Erythroblast (primary cell): ENCODE results near the gene ZNF813.
"Not testable (repeated sequence)": the region's sequence is repeated elsewhere in the genome, so short reads cannot be mapped to it uniquely, and the experiment has no call there.

ENCODE experiments used
- GATA1 ChIP-seq: IDR thresholded peaks from 2 replicates; pipeline ENCODE4 v1.6.1; 2011; ENCODE audit warnings: low read depth, mild to moderate bottlenecking, control low read depth, low read length, moderate library complexity
- POLR2A ChIP-seq: IDR thresholded peaks from 2 replicates; pipeline ENCODE4 v1.6.1; 2011; ENCODE audit warnings: mild to moderate bottlenecking, low read length

- TF ChIP-seq POLR2A, GATA1: not testable (repeated sequence)
Measured at GRCh38 chr19:53443809-53444208, 23.7 kb upstream of the ZNF813 start.
